ELF-1 (cell line): ENCODE data around the gene MTHFSD.

Experiments used
- DNase-seq: peaks from one replicate; pipeline ENCODE4 v3.0.0-alpha.2; 2016; ENCODE audit warnings: low read depth, low spot score

The MTHFSD gene

DNA sequence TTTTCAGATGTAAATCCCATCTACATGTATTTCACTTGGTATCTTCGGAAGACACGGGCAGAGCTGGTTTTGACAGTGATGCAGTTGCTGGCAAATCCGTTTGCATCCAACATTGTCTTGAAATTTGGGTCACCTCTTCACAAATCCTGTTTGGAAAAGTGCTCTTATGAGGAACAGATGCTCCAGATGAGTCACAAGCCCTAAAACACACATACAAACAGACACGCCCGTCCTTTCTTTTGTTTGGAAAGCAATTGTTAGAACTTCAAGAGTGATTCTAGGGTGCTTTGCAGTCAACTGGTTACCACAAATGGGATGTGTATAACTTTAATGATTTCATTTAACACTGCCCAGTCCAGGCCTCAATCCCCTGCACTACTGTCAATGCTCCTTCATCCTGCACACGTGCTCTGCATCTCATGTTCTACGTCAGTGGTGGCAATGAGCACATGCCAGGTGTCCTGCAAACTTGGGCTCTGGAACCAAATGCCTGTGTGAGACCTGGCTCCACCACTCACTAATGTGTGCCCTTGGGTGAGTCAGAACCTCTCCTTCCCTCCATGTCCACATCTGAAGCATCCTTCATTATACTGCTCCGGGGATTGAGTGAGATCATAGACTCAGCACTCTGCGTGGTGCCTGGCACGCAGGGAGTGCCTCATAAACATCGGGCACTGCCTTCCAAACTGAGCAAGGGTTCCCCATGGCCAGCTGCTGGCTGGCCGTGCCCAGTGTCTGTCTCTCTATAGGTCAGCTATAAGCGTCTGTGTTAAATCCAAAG is 64.0 kb downstream of the MTHFSD start:
- no peak for DNase-seq

DNA sequence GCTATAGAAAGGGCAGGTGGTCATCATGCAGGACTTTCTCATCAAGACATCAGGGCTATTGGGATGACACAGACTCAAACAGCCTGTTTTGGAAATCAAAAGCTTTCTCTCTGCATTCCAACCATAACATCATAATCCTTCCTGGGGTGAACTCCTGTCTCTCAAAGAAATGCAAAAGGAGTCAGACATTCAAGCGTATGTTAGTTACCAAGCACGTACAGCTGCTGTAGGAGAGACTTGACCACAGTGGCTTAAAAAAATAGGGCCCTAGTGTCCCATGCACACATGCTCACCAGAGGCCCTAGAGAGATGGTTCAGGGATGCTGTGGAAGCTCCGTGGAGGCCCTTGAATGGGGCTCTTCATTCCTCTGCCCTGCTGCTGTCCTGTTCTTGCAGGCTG is 69.3 kb downstream of the MTHFSD start:
- no peak for DNase-seq

- DNase-seq: no peak
Measured at GRCh38 chr16:86484240-86484639, 70.8 kb downstream of the MTHFSD start.

DNA sequence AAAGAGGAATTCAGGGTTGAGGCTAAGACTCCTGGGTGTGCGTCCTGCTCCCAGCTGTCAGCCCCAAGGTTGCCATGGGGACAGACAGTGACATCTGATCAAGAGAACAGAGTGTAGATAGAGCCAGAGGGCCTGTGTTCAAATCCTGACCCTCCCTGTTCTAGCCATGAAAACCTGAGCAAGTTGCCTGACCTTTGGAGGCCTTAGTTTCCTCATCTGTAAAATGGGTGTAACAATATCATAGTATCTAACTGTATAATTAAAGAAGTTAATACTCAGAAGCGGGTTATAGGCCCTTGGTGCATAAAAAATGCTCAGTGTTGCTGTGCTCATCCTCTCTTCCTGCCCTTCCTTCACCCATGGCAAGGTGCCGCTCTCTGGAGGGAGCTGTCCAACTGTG is 73.4 kb downstream of the MTHFSD start:
- DNase-seq: no peak

- no peak for DNase-seq
Measured at GRCh38 chr16:86480444-86480843, 74.6 kb downstream of the MTHFSD start.
